ENCODE measurements around the gene SERPINA5.

SERPINA5 gene

GRCh38 chr14:94581127-94581999, at the start of gene SERPINA5:
Gene SERPINA5, plus strand, starts transcription at chr14:94581426. Its CDS starts 5,937 bp downstream, at chr14:94587363.
- no peak for DNase-seq

GRCh38 chr14:94532447-94532846, 48.8 kb upstream of the SERPINA5 start:
- no peak for DNase-seq

GRCh38 chr14:94535506-94535905, 45.7 kb upstream of the SERPINA5 start:
- DNase-seq = no peak

GRCh38 chr14:94536836-94537235, 44.4 kb upstream of the SERPINA5 start:
- no peak for DNase-seq

GRCh38 chr14:94538070-94538740, 43.0 kb upstream of the SERPINA5 start:
- no peak for DNase-seq

GRCh38 chr14:94539181-94539580, 42.0 kb upstream of the SERPINA5 start:
- DNase-seq = no peak

- no peak for DNase-seq
These were observed 41.0 kb upstream of the SERPINA5 start for GRCh38 chr14:94540031-94540794.

GRCh38 chr14:94541234-94541975, 39.8 kb upstream of the SERPINA5 start:
- no peak for DNase-seq

- DNase-seq = no peak
These were observed 39.0 kb upstream of the SERPINA5 start for GRCh38 chr14:94542111-94542810.

GRCh38 chr14:94542811-94543440, 38.3 kb upstream of the SERPINA5 start:
- DNase-seq = no peak

GRCh38 chr14:94543449-94544124, 37.6 kb upstream of the SERPINA5 start:
- DNase-seq = no peak

- no peak for DNase-seq
These were observed 36.5 kb upstream of the SERPINA5 start for GRCh38 chr14:94544726-94545125.

- DNase-seq = no peak
These were observed 35.9 kb upstream of the SERPINA5 start for GRCh38 chr14:94545131-94545841.

GRCh38 chr14:94547151-94547680, 34.0 kb upstream of the SERPINA5 start:
- no peak for DNase-seq

- no peak for DNase-seq
These were observed 33.5 kb upstream of the SERPINA5 start for GRCh38 chr14:94547726-94548125.

GRCh38 chr14:94548131-94548998, 32.9 kb upstream of the SERPINA5 start:
- DNase-seq = no peak

- peak; percentile 60 for DNase-seq
These were observed 31.9 kb upstream of the SERPINA5 start for GRCh38 chr14:94548999-94549985.

- no peak for DNase-seq
These were observed 31.2 kb upstream of the SERPINA5 start for GRCh38 chr14:94550041-94550440.
